Measurements from ENCODE around the gene NPIPA2.
"Not testable (repeated sequence)": the region's sequence is repeated elsewhere in the genome, so short reads cannot be mapped to it uniquely, and the experiment has no call there.

DNA sequence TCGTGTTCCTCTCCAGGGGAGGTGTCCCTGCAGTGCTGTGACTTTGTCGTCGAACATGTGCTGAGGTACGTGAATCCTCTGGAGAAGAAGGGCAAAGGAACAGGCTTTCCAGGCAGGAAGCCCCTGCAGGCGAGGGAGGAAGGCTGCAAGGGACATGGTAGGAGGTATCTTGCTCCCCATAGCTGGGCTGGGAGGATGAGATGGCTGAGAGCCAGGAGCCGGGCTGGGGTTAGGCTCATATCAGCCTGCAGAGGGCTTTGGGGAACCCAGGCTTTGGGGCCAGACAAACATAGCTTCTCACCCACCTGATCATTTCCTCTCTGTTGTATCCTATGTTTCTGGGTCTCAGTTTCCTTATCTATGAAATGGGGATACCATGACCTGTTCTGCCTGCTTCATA lies 34.4 kb downstream of the NPIPA2 start:
- TF ChIP-seq, protein P1, sequence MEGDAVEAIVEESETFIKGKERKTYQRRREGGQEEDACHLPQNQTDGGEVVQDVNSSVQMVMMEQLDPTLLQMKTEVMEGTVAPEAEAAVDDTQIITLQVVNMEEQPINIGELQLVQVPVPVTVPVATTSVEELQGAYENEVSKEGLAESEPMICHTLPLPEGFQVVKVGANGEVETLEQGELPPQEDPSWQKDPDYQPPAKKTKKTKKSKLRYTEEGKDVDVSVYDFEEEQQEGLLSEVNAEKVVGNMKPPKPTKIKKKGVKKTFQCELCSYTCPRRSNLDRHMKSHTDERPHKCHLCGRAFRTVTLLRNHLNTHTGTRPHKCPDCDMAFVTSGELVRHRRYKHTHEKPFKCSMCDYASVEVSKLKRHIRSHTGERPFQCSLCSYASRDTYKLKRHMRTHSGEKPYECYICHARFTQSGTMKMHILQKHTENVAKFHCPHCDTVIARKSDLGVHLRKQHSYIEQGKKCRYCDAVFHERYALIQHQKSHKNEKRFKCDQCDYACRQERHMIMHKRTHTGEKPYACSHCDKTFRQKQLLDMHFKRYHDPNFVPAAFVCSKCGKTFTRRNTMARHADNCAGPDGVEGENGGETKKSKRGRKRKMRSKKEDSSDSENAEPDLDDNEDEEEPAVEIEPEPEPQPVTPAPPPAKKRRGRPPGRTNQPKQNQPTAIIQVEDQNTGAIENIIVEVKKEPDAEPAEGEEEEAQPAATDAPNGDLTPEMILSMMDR (IDR thresholded peaks at IDR 0.05; ENCODE audit: insufficient read depth, low read length, poor library complexity, severe bottlenecking) = not testable (repeated sequence)
- not testable (repeated sequence) for TF ChIP-seq EZH2phosphoT487 (conservative IDR thresholded peaks at IDR 0.05; ENCODE audit: low read length)
